Breast epithelium (tissue), 4 donors: ENCODE data around the gene TRPM3. TPM values are rescaled to one million over a fixed set of nuclear protein-coding genes. Genes with fewer than 3 reads are reported as not detected.
A peak's percentile ranks its signal among the peaks of the same experiment; 100 is the strongest.

Experiments used
- DNase-seq, 2 donors: peaks; one replicate each; pipeline ENCODE4 v3.0.0-alpha.2; 2019; ENCODE audit warnings: low spot score in 2 of 2
- H3K27ac ChIP-seq, 2 donors: fragments of 200-600 bp; sonication (generic) in 1 of 2; one replicate each; pipeline ENCODE4 v1.5.1; 2016 to 2019; ENCODE audit warnings: mild to moderate bottlenecking in 1 of 2
- H3K27me3 ChIP-seq, 2 donors: fragments of 200-600 bp; sonication (generic) in 1 of 2; one replicate each; pipeline versions ENCODE4 v1.5.1 to v1.6.0; 2017 to 2019; ENCODE audit warnings: control low read depth in 1 of 2, mild to moderate bottlenecking in 1 of 2
- H3K36me3 ChIP-seq: fragments of 200-600 bp; one replicate; pipeline ENCODE4 v1.5.1; 2019
- H3K4me1 ChIP-seq, 2 donors: fragments of 200-600 bp; sonication (generic); one replicate each; pipeline ENCODE4 v1.5.1; 2016 to 2019; ENCODE audit warnings: control low read depth in 1 of 2
- H3K4me3 ChIP-seq, 3 donors: fragments of 200-600 bp; sonication (generic); 1 replicate in 2 of 3; 2 replicates in 1 of 3; pipeline ENCODE4 v1.5.1; 2016 to 2019; ENCODE audit warnings: mild to moderate bottlenecking in 3 of 3, moderate library complexity in 2 of 3
- H3K9me3 ChIP-seq, 2 donors: fragments of 200-600 bp; sonication (generic) in 1 of 2; one replicate each; pipeline ENCODE4 v1.5.1; 2016 to 2019; ENCODE audit warnings: control low read depth in 1 of 2
- CTCF ChIP-seq, 3 donors: fragments of 450-650 bp; IDR thresholded peaks; one replicate each; pipeline ENCODE4 v1.5.1; 2016 to 2017; ENCODE audit warnings: antibody characterized with exemption in 3 of 3, mild to moderate bottlenecking in 3 of 3, moderate library complexity in 3 of 3
- POLR2A ChIP-seq: fragments of 450-650 bp; IDR thresholded peaks from one replicate; pipeline ENCODE4 v1.6.1; 2016; ENCODE audit warnings: antibody characterized with exemption, mild to moderate bottlenecking, moderate library complexity
- POLR2AphosphoS5 ChIP-seq, 3 donors: sonication (generic); formaldehyde crosslinking; IDR thresholded peaks; one replicate each; pipeline ENCODE4 v1.6.1; 2017; ENCODE audit warnings: antibody characterized with exemption in 3 of 3
- intact Hi-C: fragments of 100-400 bp; cut with DNase I; formaldehyde crosslinking; loops from one replicate; pipeline ENCODE4 v1.15.1; 2023; ENCODE audit warnings: low total_unique reads
- total RNA-seq, 3 donors: library from RNA; depleted of rRNA; stranded (reverse); fragments of >200 nt; gene quantifications; one replicate each; pipeline ENCODE4 v1.1.0, GENCODE V29; 2016

Gene TRPM3
- total RNA-seq, 3 donors from 2014 or later: 0.33 to 0.88 (median 0.64) TPM

- H3K4me3 ChIP-seq: no peak overlapping the region
- no peak for DNase-seq
- no peaks in the 10 kb centered on the region for H3K27me3 ChIP-seq
- H3K36me3 ChIP-seq: no peaks in the 10 kb centered on the region
- intact Hi-C loops: loop anchor here (10.0 kb wide), 1 partner anchor 1794 kb away; no protein-coding TSS in a partner anchor
- H3K4me1 ChIP-seq: peaks cover 0 to 2% of the 10 kb centered on the region in 2 donors
- peak overlapping the region in 1 of 2 donors; percentile 30 for H3K27ac ChIP-seq
- TF ChIP-seq POLR2A (no peak), POLR2AphosphoS5 (IDR thresholded peaks at IDR 0.05) (no peak), CTCF (IDR thresholded peaks at IDR 0.05) (no peak)
- no peaks in the 10 kb centered on the region for H3K9me3 ChIP-seq
These were observed 552.2 kb downstream of the TRPM3 start for GRCh38 chr9:70569070-70569772.

GRCh38 chr9:70567511-70567910 lies 553.9 kb downstream of the TRPM3 start:
- Histone ChIP-seq H3K9me3 (no peaks in the 10 kb centered on the region), H3K36me3 (no peaks in the 10 kb centered on the region), H3K27me3 (no peaks in the 10 kb centered on the region), H3K4me1 (no peaks in the 10 kb centered on the region), H3K4me3 (no peak overlapping the region), H3K27ac (no peak overlapping the region)
- intact Hi-C loops: loop anchor here (10.0 kb wide), 1 partner anchor 1793 kb away; no protein-coding TSS in a partner anchor
- TF ChIP-seq POLR2AphosphoS5 (IDR thresholded peaks at IDR 0.05): no peak
- no peak for DNase-seq

GRCh38 chr9:70566751-70567150 lies 554.7 kb downstream of the TRPM3 start:
- no peaks in the 10 kb centered on the region for H3K9me3 ChIP-seq
- H3K36me3 ChIP-seq: no peaks in the 10 kb centered on the region
- TF ChIP-seq CTCF (IDR thresholded peaks at IDR 0.05) (no peak), POLR2A (no peak), POLR2AphosphoS5 (IDR thresholded peaks at IDR 0.05) (no peak)
- H3K4me1 ChIP-seq: no peaks in the 10 kb centered on the region
- H3K4me3 ChIP-seq: no peak overlapping the region
- intact Hi-C loops: loop anchor here (10.0 kb wide), 1 partner anchor 1792 kb away; no protein-coding TSS in a partner anchor
- H3K27ac ChIP-seq: no peak overlapping the region
- DNase-seq: no peak
- no peaks in the 10 kb centered on the region for H3K27me3 ChIP-seq

GRCh38 chr9:70566066-70566465 lies 555.4 kb downstream of the TRPM3 start:
- DNase-seq: no peak
- Histone ChIP-seq H3K27me3 (no peaks in the 10 kb centered on the region), H3K4me1 (no peaks in the 10 kb centered on the region), H3K4me3 (no peak overlapping the region), H3K9me3 (no peaks in the 10 kb centered on the region), H3K27ac (no peak overlapping the region), H3K36me3 (no peaks in the 10 kb centered on the region)
- TF ChIP-seq POLR2AphosphoS5 (IDR thresholded peaks at IDR 0.05): no peak
- TF ChIP-seq POLR2A: no peak
- no peak for TF ChIP-seq CTCF (IDR thresholded peaks at IDR 0.05)
- intact Hi-C loops: loop anchor here (10.0 kb wide), 1 partner anchor 1791 kb away; no protein-coding TSS in a partner anchor

- Histone ChIP-seq H3K4me3 (no peak overlapping the region), H3K9me3 (no peaks in the 10 kb centered on the region), H3K36me3 (no peaks in the 10 kb centered on the region), H3K27ac (peak overlapping the region; percentile 71 to 87), H3K27me3 (no peaks in the 10 kb centered on the region), H3K4me1 (no peaks in the 10 kb centered on the region)
- no peak for DNase-seq
- intact Hi-C loops: loop anchor here (10.0 kb wide), 1 partner anchor 1790 kb away; no protein-coding TSS in a partner anchor
- TF ChIP-seq POLR2A (no peak), POLR2AphosphoS5 (IDR thresholded peaks at IDR 0.05) (no peak), CTCF (IDR thresholded peaks at IDR 0.05) (no peak)
These were observed 556.7 kb downstream of the TRPM3 start for GRCh38 chr9:70564468-70565335.
